Activated naive CD4-positive, alpha-beta T cell treated with anti-CD3 and anti-CD28 coated beads for 36 hours (primary cell): ENCODE data around the gene CDH13. TPM values are rescaled to one million over a fixed set of nuclear protein-coding genes. Genes with fewer than 3 reads are reported as not detected.

Experiments used
- CTCF ChIA-PET: fragments of 350-600 bp; sonication (Branson Sonifier 250); formaldehyde crosslinking; loops from one replicate; lab custom pipeline; 2021; ENCODE audit warnings: antibody characterized with exemption; lab: Charles Lee
- DNase-seq: peaks from one replicate; pipeline ENCODE4 v3.0.0-alpha.2; 2020
- H3K27ac Mint-ChIP-seq: one replicate; pipeline ENCODE4 v1.8.0; 2021; ENCODE audit warnings: mild to moderate bottlenecking, mixed read lengths
- H3K27me3 Mint-ChIP-seq: one replicate; pipeline ENCODE4 v1.8.0; 2021; ENCODE audit warnings: low read depth, mixed read lengths
- H3K36me3 Mint-ChIP-seq: one replicate; pipeline ENCODE4 v1.8.0; 2021; ENCODE audit warnings: low read depth, mixed read lengths
- H3K4me1 Mint-ChIP-seq: one replicate; pipeline ENCODE4 v1.8.0; 2021; ENCODE audit warnings: low read depth, mixed read lengths
- H3K4me3 Mint-ChIP-seq: one replicate; pipeline ENCODE4 v1.8.0; 2021; ENCODE audit warnings: mild to moderate bottlenecking, moderate library complexity, mixed read lengths
- H3K9me3 Mint-ChIP-seq: one replicate; pipeline ENCODE4 v1.8.0; 2021; ENCODE audit warnings: mixed read lengths
- intact Hi-C: fragments of 100-400 bp; cut with micrococcal nuclease; formaldehyde crosslinking; loops from one replicate; pipeline ENCODE4 v1.15.1; 2023
- total RNA-seq, 2 experiments: library from RNA; stranded (reverse); gene quantifications; one replicate each; pipeline ENCODE4 v1.2.3, GENCODE V29; 2021

CDH13 gene
- total RNA-seq, 2 experiments from 2014 or later = not detected

DNA sequence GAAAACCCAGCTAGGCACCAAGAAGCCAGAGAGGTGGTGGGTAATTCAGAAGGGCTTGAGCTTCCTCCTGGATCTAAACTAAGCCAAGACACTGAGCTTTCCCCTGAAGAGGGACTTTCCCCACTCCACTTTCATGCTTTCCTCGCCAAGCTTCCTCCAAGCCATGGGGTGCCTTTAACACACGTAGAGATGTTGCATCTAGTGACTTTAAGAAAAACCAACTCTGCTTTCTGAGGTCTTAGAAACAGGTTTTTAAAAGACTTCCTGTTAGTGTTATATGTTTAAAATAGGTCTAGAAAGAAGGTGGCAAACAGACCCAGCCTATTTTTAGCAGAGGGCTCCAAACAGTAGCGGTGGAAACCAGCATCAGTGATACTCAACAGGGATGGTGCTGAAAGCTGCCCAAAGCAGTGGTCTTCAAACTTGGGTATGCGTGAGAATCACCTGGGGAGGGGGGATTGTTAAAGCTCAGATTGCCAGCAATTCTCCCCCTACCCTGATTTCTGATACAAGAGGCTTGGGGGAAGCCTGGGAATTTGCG is 585.6 kb downstream of the CDH13 start:
- H3K9me3 Mint-ChIP-seq = peaks cover 1% of the 10 kb centered on the region
- intact Hi-C loops = no loop called here
- H3K4me3 Mint-ChIP-seq = no peak overlapping the region
- no peak for DNase-seq
- H3K4me1 Mint-ChIP-seq = no peaks in the 10 kb centered on the region
- no peaks in the 10 kb centered on the region for H3K36me3 Mint-ChIP-seq
- no peaks in the 10 kb centered on the region for H3K27me3 Mint-ChIP-seq
- CTCF ChIA-PET = no interaction called here
- H3K27ac Mint-ChIP-seq = no peak overlapping the region

- Mint-ChIP-seq H3K27me3 (no peaks in the 10 kb centered on the region), H3K4me3 (no peak overlapping the region), H3K27ac (no peak overlapping the region), H3K36me3 (no peaks in the 10 kb centered on the region), H3K9me3 (peaks cover 1% of the 10 kb centered on the region), H3K4me1 (no peaks in the 10 kb centered on the region)
- DNase-seq = no peak
- intact Hi-C loops = loop anchor here (2.0 to 5.0 kb wide), 2 partner anchors 582 to 952 kb away; no protein-coding TSS in a partner anchor
- CTCF ChIA-PET = interaction anchor here (0.6 to 0.7 kb wide), 3 partner anchors 14 to 335 kb away, joined by 3 to 4 read pairs (median 3); no protein-coding TSS in a partner anchor
Measured at GRCh38 chr16:83214671-83215070, 587.9 kb downstream of the CDH13 start.

DNA sequence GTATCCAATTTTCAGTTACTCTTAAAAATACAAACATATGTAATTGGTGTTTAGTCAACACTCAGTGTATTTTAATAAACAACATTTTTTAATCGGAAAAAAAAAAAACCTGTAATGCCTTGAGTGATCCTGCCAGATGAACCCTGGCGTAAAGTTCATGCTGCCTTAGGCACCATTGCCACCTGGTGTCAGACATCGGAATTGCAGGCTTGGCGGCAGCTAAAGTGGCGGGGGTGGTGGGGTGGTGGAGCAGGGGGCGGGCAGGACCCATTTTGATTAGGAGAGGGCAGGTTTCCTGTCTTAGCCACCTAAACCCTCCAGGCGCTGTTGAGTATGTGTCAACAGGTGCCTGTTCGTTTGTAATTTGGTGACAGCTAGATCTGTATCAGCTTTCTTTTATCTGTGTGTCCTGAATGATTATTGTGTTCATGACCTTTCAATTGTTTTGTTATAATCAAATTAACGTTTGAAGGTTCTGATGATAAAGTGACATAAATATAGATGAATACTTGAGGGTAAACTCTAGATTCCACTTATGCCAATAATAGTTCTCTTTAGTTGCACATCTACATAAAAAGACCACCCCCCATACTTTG is 588.7 kb downstream of the CDH13 start:
- no peak overlapping the region for H3K4me3 Mint-ChIP-seq
- H3K36me3 Mint-ChIP-seq = no peaks in the 10 kb centered on the region
- peaks cover 1% of the 10 kb centered on the region for H3K9me3 Mint-ChIP-seq
- intact Hi-C loops = loop anchor here (2.0 to 5.0 kb wide), 2 partner anchors 583 to 953 kb away; no protein-coding TSS in a partner anchor
- no peaks in the 10 kb centered on the region for H3K27me3 Mint-ChIP-seq
- peak; percentile 62 for DNase-seq
- CTCF ChIA-PET = interaction anchor here (0.6 to 1.0 kb wide), 3 partner anchors 336 to 792 kb away, joined by 3 read pairs; no protein-coding TSS in a partner anchor
- no peak overlapping the region for H3K27ac Mint-ChIP-seq
- no peaks in the 10 kb centered on the region for H3K4me1 Mint-ChIP-seq

DNA sequence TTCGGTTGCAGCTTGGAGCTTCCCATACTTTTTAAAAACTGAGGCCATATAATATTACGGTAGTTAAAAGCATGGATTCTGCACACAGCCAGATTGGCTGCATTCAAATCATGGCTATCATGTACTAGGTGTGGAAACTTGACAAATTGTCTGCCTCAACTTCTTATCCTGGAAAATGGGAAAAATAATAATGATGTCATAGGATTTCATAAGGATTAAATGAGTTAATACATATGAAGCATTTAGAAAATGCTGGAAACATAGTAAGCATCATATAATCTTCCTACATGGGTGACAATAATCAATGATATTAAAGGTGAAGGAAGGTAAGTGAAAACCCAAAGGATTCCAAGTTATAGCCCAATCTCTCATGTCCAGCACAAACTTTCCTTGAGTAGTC is 592.5 kb downstream of the CDH13 start:
- H3K4me3 Mint-ChIP-seq = no peak overlapping the region
- no peaks in the 10 kb centered on the region for H3K36me3 Mint-ChIP-seq
- CTCF ChIA-PET = interaction anchor here (0.6 to 1.1 kb wide), 2 partner anchors 173 to 178 kb away, joined by 3 read pairs; no protein-coding TSS in a partner anchor
- no peak for DNase-seq
- no peaks in the 10 kb centered on the region for H3K27me3 Mint-ChIP-seq
- H3K9me3 Mint-ChIP-seq = no peaks in the 10 kb centered on the region
- H3K4me1 Mint-ChIP-seq = no peaks in the 10 kb centered on the region
- H3K27ac Mint-ChIP-seq = no peak overlapping the region
- intact Hi-C loops = loop anchor here (5.0 kb wide), 1 partner anchor 587 kb away; no protein-coding TSS in a partner anchor

DNA sequence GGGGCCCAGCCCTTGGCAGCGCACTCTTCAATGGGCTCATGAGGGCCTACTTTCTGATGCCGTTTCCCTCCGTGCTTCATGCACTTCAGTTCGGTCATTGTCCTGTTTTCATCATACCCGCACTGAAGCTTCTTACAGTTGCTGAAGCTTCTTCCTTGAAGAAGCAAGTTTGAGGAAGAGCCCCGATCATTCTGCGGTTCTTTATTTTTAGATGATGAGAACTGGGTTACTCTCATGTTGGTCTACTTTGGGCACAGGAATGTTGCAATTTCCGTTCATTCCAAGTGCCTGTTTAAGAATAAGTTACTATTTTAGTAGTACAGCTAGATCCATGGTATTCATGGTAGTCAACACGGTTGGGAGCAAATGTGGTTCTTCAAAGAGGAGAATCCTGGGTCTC is 593.3 kb downstream of the CDH13 start:
- Mint-ChIP-seq H3K4me3 (no peak overlapping the region), H3K27ac (no peak overlapping the region), H3K9me3 (no peaks in the 10 kb centered on the region), H3K27me3 (no peaks in the 10 kb centered on the region), H3K4me1 (no peaks in the 10 kb centered on the region), H3K36me3 (no peaks in the 10 kb centered on the region)
- intact Hi-C loops = no loop called here
- DNase-seq = no peak
- CTCF ChIA-PET = no interaction called here

- intact Hi-C loops = no loop called here
- H3K27ac Mint-ChIP-seq = no peak overlapping the region
- CTCF ChIA-PET = no interaction called here
- no peak for DNase-seq
- H3K9me3 Mint-ChIP-seq = no peaks in the 10 kb centered on the region
- no peaks in the 10 kb centered on the region for H3K4me1 Mint-ChIP-seq
- H3K27me3 Mint-ChIP-seq = no peaks in the 10 kb centered on the region
- no peaks in the 10 kb centered on the region for H3K36me3 Mint-ChIP-seq
- H3K4me3 Mint-ChIP-seq = no peak overlapping the region
Measured at GRCh38 chr16:83224642-83225041, 597.9 kb downstream of the CDH13 start.

GRCh38 chr16:83227336-83227735 is 600.6 kb downstream of the CDH13 start:
- H3K9me3 Mint-ChIP-seq = no peaks in the 10 kb centered on the region
- intact Hi-C loops = no loop called here
- CTCF ChIA-PET = no interaction called here
- no peaks in the 10 kb centered on the region for H3K4me1 Mint-ChIP-seq
- peaks cover 1% of the 10 kb centered on the region for H3K36me3 Mint-ChIP-seq
- no peak for DNase-seq
- no peaks in the 10 kb centered on the region for H3K27me3 Mint-ChIP-seq
- H3K4me3 Mint-ChIP-seq = no peak overlapping the region
- no peak overlapping the region for H3K27ac Mint-ChIP-seq

- intact Hi-C loops = no loop called here
- Mint-ChIP-seq H3K4me1 (no peaks in the 10 kb centered on the region), H3K9me3 (no peaks in the 10 kb centered on the region), H3K36me3 (peaks cover 1% of the 10 kb centered on the region), H3K27me3 (no peaks in the 10 kb centered on the region), H3K4me3 (no peak overlapping the region), H3K27ac (no peak overlapping the region)
- CTCF ChIA-PET = no interaction called here
- DNase-seq = no peak
Measured at GRCh38 chr16:83231729-83232128, 605.0 kb downstream of the CDH13 start.

GRCh38 chr16:83233153-83233552 is 606.4 kb downstream of the CDH13 start:
- peaks cover 1% of the 10 kb centered on the region for H3K36me3 Mint-ChIP-seq
- no peak overlapping the region for H3K4me3 Mint-ChIP-seq
- CTCF ChIA-PET = interaction anchor here (0.5 to 1.0 kb wide), 2 partner anchors 15 to 121 kb away, joined by 3 read pairs; no protein-coding TSS in a partner anchor
- no peaks in the 10 kb centered on the region for H3K27me3 Mint-ChIP-seq
- intact Hi-C loops = no loop called here
- DNase-seq = no peak
- no peak overlapping the region for H3K27ac Mint-ChIP-seq
- no peaks in the 10 kb centered on the region for H3K4me1 Mint-ChIP-seq
- H3K9me3 Mint-ChIP-seq = no peaks in the 10 kb centered on the region

GRCh38 chr16:83238949-83239691 is 612.4 kb downstream of the CDH13 start:
- no peak for DNase-seq
- Mint-ChIP-seq H3K36me3 (no peaks in the 10 kb centered on the region), H3K27ac (no peak overlapping the region), H3K27me3 (no peaks in the 10 kb centered on the region), H3K4me1 (no peaks in the 10 kb centered on the region), H3K9me3 (no peaks in the 10 kb centered on the region), H3K4me3 (no peak overlapping the region)
- CTCF ChIA-PET = no interaction called here
- intact Hi-C loops = no loop called here

GRCh38 chr16:83244057-83244456 is 617.3 kb downstream of the CDH13 start:
- Mint-ChIP-seq H3K9me3 (no peaks in the 10 kb centered on the region), H3K4me1 (no peaks in the 10 kb centered on the region), H3K27me3 (no peaks in the 10 kb centered on the region), H3K36me3 (no peaks in the 10 kb centered on the region), H3K4me3 (no peak overlapping the region), H3K27ac (no peak overlapping the region)
- intact Hi-C loops = no loop called here
- no peak for DNase-seq
- CTCF ChIA-PET = no interaction called here

GRCh38 chr16:83245061-83245460 is 618.3 kb downstream of the CDH13 start:
- Mint-ChIP-seq H3K36me3 (no peaks in the 10 kb centered on the region), H3K27ac (no peak overlapping the region), H3K4me1 (no peaks in the 10 kb centered on the region), H3K9me3 (no peaks in the 10 kb centered on the region), H3K27me3 (no peaks in the 10 kb centered on the region), H3K4me3 (no peak overlapping the region)
- no peak for DNase-seq
- CTCF ChIA-PET = no interaction called here
- intact Hi-C loops = no loop called here
